ENCODE measurements around the gene PGPEP1.

DNA sequence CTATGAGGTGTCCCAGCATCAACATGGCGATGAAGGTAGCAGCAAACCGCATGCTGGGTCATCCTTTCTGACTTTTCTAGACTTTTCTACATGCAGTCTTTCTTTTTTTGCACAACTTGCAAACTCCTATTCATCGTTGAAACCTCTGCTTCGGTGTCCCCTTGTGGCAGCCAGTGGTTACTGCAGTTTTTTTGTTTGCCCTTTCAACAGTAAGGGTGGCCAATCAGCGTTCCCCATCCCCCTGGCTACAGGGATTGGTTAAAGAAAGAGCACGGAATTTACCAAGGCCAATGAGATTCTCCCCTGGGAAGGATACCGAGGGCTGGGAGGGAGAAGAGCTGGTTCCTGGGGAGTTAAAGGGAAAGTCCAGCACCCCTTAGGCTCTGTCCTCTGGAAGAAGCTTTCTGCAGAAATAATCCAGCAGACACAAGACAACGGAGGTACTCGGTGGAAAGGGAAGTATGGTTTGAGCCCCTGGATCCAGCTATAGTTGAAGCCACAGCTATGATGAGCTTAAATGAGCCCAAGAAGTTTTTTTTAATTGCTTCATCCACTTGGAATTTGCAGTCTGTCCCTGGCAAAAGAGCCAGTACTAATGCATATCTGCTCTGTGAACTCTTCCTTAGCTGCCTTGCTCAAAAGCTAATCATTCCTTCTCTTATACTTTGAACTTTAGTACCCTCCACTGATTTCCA lies 11.9 kb upstream of the PGPEP1 start:
- no peak for TF ChIP-seq EZH2phosphoT487 (IDR thresholded peaks at IDR 0.05; ENCODE audit: borderline replicate concordance, low read length)
- peak; percentile 89 for TF ChIP-seq CTCF (conservative IDR thresholded peaks at IDR 0.05; ENCODE audit: low read depth, low read length)
